WTC11 (cell line): ENCODE data around the gene BOD1. TPM values are rescaled to one million over a fixed set of nuclear protein-coding genes. Genes with fewer than 3 reads are reported as not detected.

Experiments used
- ATAC-seq: fragments of 200-7000 bp; cut with Tn5 transposase; 2 replicates; pipeline ENCODE4 v1.10.0; 2021; ENCODE audit warnings: mild to moderate bottlenecking, moderate library complexity
- CTCF ChIA-PET: fragments of 300-600 bp; sonication (Branson Sonifier 250); formaldehyde crosslinking; loops from one replicate; lab custom pipeline; 2021; ENCODE audit warnings: antibody characterized with exemption; lab: Charles Lee
- POLR2A ChIA-PET: fragments of 350-600 bp; sonication (Branson Sonifier 250); formaldehyde crosslinking; loops from one replicate; lab custom pipeline; 2021; ENCODE audit warnings: antibody characterized with exemption; lab: Charles Lee
- DNase-seq: peaks from one replicate; pipeline ENCODE4 v3.0.0; 2021; ENCODE audit warnings: low spot score
- H3K27ac Mint-ChIP-seq: 2 replicates; pipeline ENCODE4 v1.8.0; 2021; ENCODE audit warnings: mixed read lengths
- H3K27me3 Mint-ChIP-seq: 2 replicates; pipeline ENCODE4 v1.8.0; 2021; ENCODE audit warnings: low read depth, mild to moderate bottlenecking, moderate library complexity, mixed read lengths
- H3K36me3 Mint-ChIP-seq: 2 replicates; pipeline ENCODE4 v1.8.0; 2021; ENCODE audit warnings: mixed read lengths
- H3K4me1 Mint-ChIP-seq: 2 replicates; pipeline ENCODE4 v1.8.0; 2022; ENCODE audit warnings: mixed read lengths
- H3K4me3 Mint-ChIP-seq: 2 replicates; pipeline ENCODE4 v1.8.0; 2021; ENCODE audit warnings: mild to moderate bottlenecking, moderate library complexity, mixed read lengths
- H3K9me3 Mint-ChIP-seq: 2 replicates; pipeline ENCODE4 v1.8.0; 2021; ENCODE audit warnings: mixed read lengths
- CTCF ChIP-seq: fragments of 200-600 bp; IDR thresholded peaks from 2 replicates; pipeline ENCODE4 v1.8.0; 2022; ENCODE audit warnings: antibody characterized with exemption
- E2F4 ChIP-seq: sonication (generic); formaldehyde crosslinking; IDR thresholded peaks from 2 replicates; pipeline ENCODE4 v1.8.1; 2022; ENCODE audit warnings: low read depth, mild to moderate bottlenecking, moderate library complexity, missing genetic modification reagents, borderline replicate concordance
- FOXK1 ChIP-seq: sonication (generic); formaldehyde crosslinking; IDR thresholded peaks from 2 replicates; pipeline ENCODE4 v1.8.0; 2022; ENCODE audit warnings: mild to moderate bottlenecking, moderate library complexity, missing genetic modification reagents
- HMGA2 ChIP-seq: fragments of 250-450 bp; sonication (Bioruptor Pico); IDR thresholded peaks from 2 replicates; pipeline ENCODE4 v1.4.0; 2021; ENCODE audit warnings: mild to moderate bottlenecking, moderate library complexity
- JAZF1 ChIP-seq: fragments of 250-450 bp; sonication (Bioruptor Pico); IDR thresholded peaks from 2 replicates; pipeline ENCODE4 v1.9.0; 2021; ENCODE audit warnings: moderate library complexity, mild to moderate bottlenecking, inconsistent platforms
- JUN ChIP-seq: sonication (generic); formaldehyde crosslinking; IDR thresholded peaks from 2 replicates; pipeline ENCODE4 v1.8.0; 2023; ENCODE audit warnings: mild to moderate bottlenecking, missing genetic modification reagents
- KAT7 ChIP-seq: sonication (generic); formaldehyde crosslinking; IDR thresholded peaks from 2 replicates; pipeline ENCODE4 v1.8.1; 2023; ENCODE audit warnings: missing genetic modification reagents, mild to moderate bottlenecking, borderline replicate concordance
- MAX ChIP-seq: sonication (generic); formaldehyde crosslinking; IDR thresholded peaks from 2 replicates; pipeline ENCODE4 v1.8.0; 2022; ENCODE audit warnings: mild to moderate bottlenecking, missing genetic modification reagents
- NR2C2 ChIP-seq: sonication (generic); formaldehyde crosslinking; IDR thresholded peaks from 2 replicates; pipeline ENCODE4 v1.8.0; 2022; ENCODE audit warnings: mild to moderate bottlenecking, missing genetic modification reagents
- PRRX2 ChIP-seq: fragments of 250-450 bp; sonication (Bioruptor Pico); IDR thresholded peaks from 2 replicates; pipeline ENCODE4 v1.8.0; 2021; ENCODE audit warnings: mild to moderate bottlenecking
- RORB ChIP-seq: fragments of 250-450 bp; sonication (Bioruptor Pico); IDR thresholded peaks from 2 replicates; pipeline ENCODE4 v1.9.0; 2021; ENCODE audit warnings: mild to moderate bottlenecking
- SP1 ChIP-seq: sonication (generic); formaldehyde crosslinking; conservative IDR thresholded peaks from 2 replicates; pipeline ENCODE4 v1.8.1; 2022; ENCODE audit warnings: missing genetic modification reagents
- TCF7 ChIP-seq: sonication (generic); formaldehyde crosslinking; IDR thresholded peaks from 2 replicates; pipeline ENCODE4 v1.8.0; 2022; ENCODE audit warnings: mild to moderate bottlenecking, low read depth, missing genetic modification reagents, moderate library complexity
- ZBTB43 ChIP-seq: sonication (generic); formaldehyde crosslinking; IDR thresholded peaks from 2 replicates; pipeline ENCODE4 v1.8.1; 2023; ENCODE audit warnings: mild to moderate bottlenecking, missing genetic modification reagents
- ZMAT4 ChIP-seq: fragments of 250-450 bp; sonication (Bioruptor Pico); IDR thresholded peaks from 2 replicates; pipeline ENCODE4 v1.9.0; 2021; ENCODE audit warnings: mild to moderate bottlenecking
- ZNF138 ChIP-seq: sonication (generic); formaldehyde crosslinking; conservative IDR thresholded peaks from 2 replicates; pipeline ENCODE4 v1.8.1; 2022; ENCODE audit warnings: mild to moderate bottlenecking, moderate library complexity, missing genetic modification reagents
- ZNF232 ChIP-seq: sonication (generic); formaldehyde crosslinking; IDR thresholded peaks from 2 replicates; pipeline ENCODE4 v1.8.0; 2022; ENCODE audit warnings: mild to moderate bottlenecking, missing genetic modification reagents
- ZNF512 ChIP-seq: sonication (generic); formaldehyde crosslinking; IDR thresholded peaks from 2 replicates; pipeline ENCODE4 v1.8.1; 2022; ENCODE audit warnings: missing genetic modification reagents, borderline replicate concordance
- ZNF532 ChIP-seq: fragments of 250-450 bp; sonication (Bioruptor Pico); IDR thresholded peaks from 2 replicates; pipeline ENCODE4 v1.9.0; 2021; ENCODE audit warnings: mild to moderate bottlenecking, borderline replicate concordance
- total RNA-seq: library from RNA; stranded (reverse); gene quantifications from 3 replicates; pipeline ENCODE4 v1.2.3, GENCODE V29; 2021

Gene BOD1
- total RNA-seq, 1 experiment from 2014 or later: 120 TPM

GRCh38 chr5:173629628-173630027 is 13.2 kb upstream of the BOD1 start (continued):
- TF ChIP-seq PRRX2 (no peak), MAX (peak; percentile 87), KAT7 (CRISPR knock-in tag) (no peak), FOXK1 (CRISPR knock-in tag) (no peak), ZMAT4 (CRISPR knock-in tag) (no peak)

- ATAC-seq: peak; percentile 33
- Mint-ChIP-seq H3K27ac (peak overlapping the region; percentile 94), H3K4me3 (no peak overlapping the region), H3K4me1 (peaks cover 53% of the 10 kb centered on the region), H3K36me3 (no peaks in the 10 kb centered on the region), H3K9me3 (no peaks in the 10 kb centered on the region), H3K27me3 (no peaks in the 10 kb centered on the region)
- ChIA-PET POLR2A (interaction anchor here (0.5 to 1.7 kb wide), 4 partner anchors 16 to 689 kb away, joined by 3 to 5 read pairs (median 4); partner anchors contain the start of gene CPEB4), CTCF (interaction anchor here (0.9 to 3.4 kb wide), 13 partner anchors 8 to 356 kb away, joined by 3 to 50 read pairs (median 8); no protein-coding TSS in a partner anchor)
- TF ChIP-seq FOXK1 (CRISPR knock-in tag) (no peak), ZMAT4 (CRISPR knock-in tag) (no peak), CTCF (no peak), RORB (CRISPR knock-in tag) (no peak), TCF7 (no peak), ZNF138 (CRISPR knock-in tag) (no peak), E2F4 (CRISPR knock-in tag) (no peak), ZNF232 (CRISPR knock-in tag) (no peak), JUN (no peak), HMGA2 (CRISPR knock-in tag) (no peak), SP1 (no peak), ZNF512 (CRISPR knock-in tag) (no peak), NR2C2 (CRISPR knock-in tag) (no peak), JAZF1 (CRISPR knock-in tag) (no peak), ZNF532 (CRISPR knock-in tag) (no peak), ZBTB43 (no peak)
- no peak for DNase-seq
These were observed 12.1 kb upstream of the BOD1 start for GRCh38 chr5:173628501-173628900.
